22Rv1 (cell line): ENCODE measurements around the gene CFAP52.
A peak's percentile ranks its signal among the peaks of the same experiment; 100 is the strongest.

Experiments
- H3K27ac ChIP-seq: fragments of 450-650 bp; 2 replicates; pipeline ENCODE4 v1.5.1; 2017
- ZFX ChIP-seq: fragments of 450-650 bp; IDR thresholded peaks from 2 replicates; pipeline ENCODE4 v1.6.1; 2017; ENCODE audit warnings: antibody characterized with exemption, borderline replicate concordance
- TF ChIP-seq, protein P1 (sequence below): fragments of 450-650 bp; IDR thresholded peaks from 2 replicates; pipeline ENCODE4 v1.5.1; 2017; ENCODE audit warnings: mild to moderate bottlenecking

The CFAP52 gene, protein sequence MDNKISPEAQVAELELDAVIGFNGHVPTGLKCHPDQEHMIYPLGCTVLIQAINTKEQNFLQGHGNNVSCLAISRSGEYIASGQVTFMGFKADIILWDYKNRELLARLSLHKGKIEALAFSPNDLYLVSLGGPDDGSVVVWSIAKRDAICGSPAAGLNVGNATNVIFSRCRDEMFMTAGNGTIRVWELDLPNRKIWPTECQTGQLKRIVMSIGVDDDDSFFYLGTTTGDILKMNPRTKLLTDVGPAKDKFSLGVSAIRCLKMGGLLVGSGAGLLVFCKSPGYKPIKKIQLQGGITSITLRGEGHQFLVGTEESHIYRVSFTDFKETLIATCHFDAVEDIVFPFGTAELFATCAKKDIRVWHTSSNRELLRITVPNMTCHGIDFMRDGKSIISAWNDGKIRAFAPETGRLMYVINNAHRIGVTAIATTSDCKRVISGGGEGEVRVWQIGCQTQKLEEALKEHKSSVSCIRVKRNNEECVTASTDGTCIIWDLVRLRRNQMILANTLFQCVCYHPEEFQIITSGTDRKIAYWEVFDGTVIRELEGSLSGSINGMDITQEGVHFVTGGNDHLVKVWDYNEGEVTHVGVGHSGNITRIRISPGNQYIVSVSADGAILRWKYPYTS

GRCh38 chr17:9576521-9577372, at the start of gene CFAP52:
Gene CFAP52, plus strand, starts transcription at chr17:9576642. Its CDS starts 54 bp downstream, at chr17:9576696.
- H3K27ac ChIP-seq: peak within 1 kb of the TSS; percentile 59
- no peak for TF ChIP-seq ZFX
- TF ChIP-seq, protein P1, sequence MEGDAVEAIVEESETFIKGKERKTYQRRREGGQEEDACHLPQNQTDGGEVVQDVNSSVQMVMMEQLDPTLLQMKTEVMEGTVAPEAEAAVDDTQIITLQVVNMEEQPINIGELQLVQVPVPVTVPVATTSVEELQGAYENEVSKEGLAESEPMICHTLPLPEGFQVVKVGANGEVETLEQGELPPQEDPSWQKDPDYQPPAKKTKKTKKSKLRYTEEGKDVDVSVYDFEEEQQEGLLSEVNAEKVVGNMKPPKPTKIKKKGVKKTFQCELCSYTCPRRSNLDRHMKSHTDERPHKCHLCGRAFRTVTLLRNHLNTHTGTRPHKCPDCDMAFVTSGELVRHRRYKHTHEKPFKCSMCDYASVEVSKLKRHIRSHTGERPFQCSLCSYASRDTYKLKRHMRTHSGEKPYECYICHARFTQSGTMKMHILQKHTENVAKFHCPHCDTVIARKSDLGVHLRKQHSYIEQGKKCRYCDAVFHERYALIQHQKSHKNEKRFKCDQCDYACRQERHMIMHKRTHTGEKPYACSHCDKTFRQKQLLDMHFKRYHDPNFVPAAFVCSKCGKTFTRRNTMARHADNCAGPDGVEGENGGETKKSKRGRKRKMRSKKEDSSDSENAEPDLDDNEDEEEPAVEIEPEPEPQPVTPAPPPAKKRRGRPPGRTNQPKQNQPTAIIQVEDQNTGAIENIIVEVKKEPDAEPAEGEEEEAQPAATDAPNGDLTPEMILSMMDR: no peak; the same call in 1 of the 2 replicates

DNA sequence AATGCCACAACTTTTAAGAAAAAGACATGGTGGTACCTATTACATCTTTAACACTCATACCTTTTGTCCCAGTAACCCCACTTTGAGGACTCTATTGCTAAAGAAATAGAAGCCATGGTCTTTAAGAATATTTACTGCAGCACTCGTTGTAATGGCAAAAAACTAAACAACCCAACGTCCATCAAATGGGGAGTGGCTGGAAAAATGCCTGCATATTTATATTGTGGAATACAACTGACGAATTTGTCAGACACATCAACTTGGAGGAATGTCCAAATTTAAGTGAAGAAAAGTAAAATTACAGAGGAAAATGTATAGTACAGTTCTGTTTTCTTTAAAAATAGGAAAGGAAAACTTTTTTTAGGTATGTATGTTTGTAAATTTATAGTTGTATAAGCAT, 48.7 kb upstream of the CFAP52 start:
- H3K27ac ChIP-seq: no peak overlapping the region
- TF ChIP-seq ZFX: no peak
- TF ChIP-seq, protein P1: no peak

- H3K27ac ChIP-seq: no peak overlapping the region
These were observed 47.3 kb upstream of the CFAP52 start for GRCh38 chr17:9529033-9529700.

GRCh38 chr17:9531034-9531433, 45.4 kb upstream of the CFAP52 start:
- H3K27ac ChIP-seq: no peak overlapping the region
- no peak for TF ChIP-seq ZFX
- TF ChIP-seq, protein P1: no peak

More at GRCh38 chr17:9529033-9529700, 47.3 kb upstream of the CFAP52 start:
- TF ChIP-seq, protein P1: peak; percentile 58
- TF ChIP-seq ZFX: no peak

DNA sequence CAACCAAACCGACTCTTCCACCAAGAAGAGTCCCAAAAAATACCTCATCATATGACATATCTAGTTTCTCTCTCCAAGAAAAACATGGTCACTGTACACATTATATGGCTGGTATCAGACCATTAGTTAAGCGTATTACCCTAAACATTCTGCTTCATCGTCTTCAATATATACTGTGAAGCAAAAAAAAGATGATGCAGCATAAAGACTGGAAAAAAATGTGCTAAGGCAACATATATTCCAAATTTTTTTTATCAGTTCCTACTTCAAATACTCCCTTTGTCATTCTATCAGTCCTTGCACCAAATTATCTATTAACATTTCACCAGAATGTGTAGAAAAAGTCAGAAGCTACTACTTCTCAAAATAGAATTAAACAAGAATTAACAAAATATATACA, 43.7 kb upstream of the CFAP52 start:
- H3K27ac ChIP-seq: no peak overlapping the region
- TF ChIP-seq, protein P1: no peak
- TF ChIP-seq ZFX: no peak

- no peak overlapping the region for H3K27ac ChIP-seq
- no peak for TF ChIP-seq ZFX
- TF ChIP-seq, protein P1: no peak
These were observed 43.0 kb upstream of the CFAP52 start for GRCh38 chr17:9533441-9533840.
